ENCODE results near the gene EOLA2. TPM values are rescaled to one million over a fixed set of nuclear protein-coding genes. Genes with fewer than 3 reads are reported as not detected.
"Not testable (repeated sequence)": the region's sequence is repeated elsewhere in the genome, so short reads cannot be mapped to it uniquely, and the experiment has no call there.

Gene EOLA2
- total RNA-seq, 3 donors from 2014 or later (not counting 1 experiment from before 2014, with no cell fraction given): 80.9 to 94.9 (median 85.5) TPM

GRCh38 chrX:149928635-149929034, 9.7 kb downstream of the EOLA2 start:
- intact Hi-C loops (cut with micrococcal nuclease); H3K9me3 Mint-ChIP-seq; H3K4me1 ChIP-seq (ENCODE audit: control insufficient read depth, insufficient read depth, low read length); H3K4me3 Mint-ChIP-seq; H3K4me1 Mint-ChIP-seq; H3K27ac Mint-ChIP-seq; H3K4me3 ChIP-seq (ENCODE audit: low read length); H3K36me3 ChIP-seq (ENCODE audit: control insufficient read depth, insufficient read depth, low read length); H3K27ac ChIP-seq (ENCODE audit: low read length); H3K27me3 ChIP-seq (ENCODE audit: control insufficient read depth, insufficient read depth, low read length); DNase-seq; H3K36me3 Mint-ChIP-seq; H3K27me3 Mint-ChIP-seq (ENCODE audit: low read depth in 2 of 2); H3K9me3 ChIP-seq (ENCODE audit: control insufficient read depth, insufficient read depth, low read length): not testable (repeated sequence)
- WGBS (ENCODE audit: insufficient coverage): no CpG with 5 or more reads among the region's 1 CpG
- ATAC-seq: peak; percentile 57 to 78 (median 62)

DNA sequence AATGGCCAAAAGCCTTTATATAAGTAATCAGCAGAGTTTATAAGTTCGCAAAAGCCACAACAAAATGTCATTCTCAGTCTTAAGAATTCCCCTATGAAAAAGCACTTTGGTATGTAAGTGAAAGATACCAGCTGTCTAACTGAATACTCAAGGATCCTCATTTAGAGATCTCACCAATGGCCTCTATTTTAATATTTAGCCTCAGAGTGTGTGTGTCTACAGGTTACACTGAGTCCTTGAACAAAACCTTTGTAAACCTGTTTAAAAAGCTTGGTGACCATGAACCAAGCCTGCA, 10.4 kb downstream of the EOLA2 start:
- WGBS (ENCODE audit: insufficient coverage): no CpG with 5 or more reads among the region's 1 CpG
- H3K36me3 Mint-ChIP-seq; H3K4me1 ChIP-seq (ENCODE audit: control insufficient read depth, insufficient read depth, low read length); H3K4me3 Mint-ChIP-seq; H3K27me3 Mint-ChIP-seq (ENCODE audit: low read depth in 2 of 2); H3K4me3 ChIP-seq (ENCODE audit: low read length); intact Hi-C loops (cut with micrococcal nuclease); ATAC-seq; H3K27ac Mint-ChIP-seq; H3K9me3 Mint-ChIP-seq; H3K27ac ChIP-seq (ENCODE audit: low read length); H3K4me1 Mint-ChIP-seq; H3K9me3 ChIP-seq (ENCODE audit: control insufficient read depth, insufficient read depth, low read length); H3K36me3 ChIP-seq (ENCODE audit: control insufficient read depth, insufficient read depth, low read length); H3K27me3 ChIP-seq (ENCODE audit: control insufficient read depth, insufficient read depth, low read length); DNase-seq: not testable (repeated sequence)

DNA sequence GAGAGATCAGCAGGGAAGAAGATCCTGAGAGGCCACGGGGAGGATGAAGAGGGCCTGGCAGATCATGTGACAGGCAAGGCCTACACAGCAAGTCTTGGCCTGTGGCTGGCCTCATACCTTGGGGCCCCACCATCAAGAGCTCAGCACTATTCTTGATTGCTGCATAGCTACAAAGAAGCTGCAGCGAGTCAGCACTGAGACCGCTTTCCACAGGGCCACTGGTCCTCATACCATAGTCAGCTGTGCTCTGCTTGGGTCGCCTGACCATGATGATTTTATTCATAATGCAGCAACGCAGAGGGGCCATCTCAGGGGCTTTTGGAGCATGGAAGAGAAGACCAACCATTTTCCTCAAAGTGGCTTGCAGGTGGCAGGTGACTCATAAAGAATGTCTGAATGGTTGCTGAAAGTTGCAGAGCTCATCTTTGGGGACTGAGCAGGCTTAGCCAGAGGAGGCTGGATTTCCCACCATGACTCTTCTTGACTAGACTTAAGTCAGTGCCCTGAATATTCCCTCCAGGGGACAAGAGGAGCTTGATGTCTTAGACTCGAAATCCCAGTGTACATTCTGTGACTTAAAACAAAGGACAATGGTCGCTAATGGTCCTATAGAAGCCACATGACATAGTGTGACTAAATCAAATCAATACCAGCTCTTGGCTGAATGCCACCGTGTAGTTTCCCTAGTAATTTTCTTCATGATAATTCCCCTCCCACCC, 10.9 kb downstream of the EOLA2 start:
- H3K9me3 ChIP-seq (ENCODE audit: control insufficient read depth, insufficient read depth, low read length); H3K36me3 Mint-ChIP-seq; H3K27ac Mint-ChIP-seq; H3K4me1 Mint-ChIP-seq; H3K36me3 ChIP-seq (ENCODE audit: control insufficient read depth, insufficient read depth, low read length); H3K27me3 Mint-ChIP-seq (ENCODE audit: low read depth in 2 of 2); H3K4me1 ChIP-seq (ENCODE audit: control insufficient read depth, insufficient read depth, low read length); H3K4me3 ChIP-seq (ENCODE audit: low read length); DNase-seq; H3K4me3 Mint-ChIP-seq; H3K27me3 ChIP-seq (ENCODE audit: control insufficient read depth, insufficient read depth, low read length); H3K27ac ChIP-seq (ENCODE audit: low read length); ATAC-seq; H3K9me3 Mint-ChIP-seq; intact Hi-C loops (cut with micrococcal nuclease): not testable (repeated sequence)
- WGBS (ENCODE audit: insufficient coverage): no CpG with 5 or more reads among the region's 8 CpGs

- H3K27me3 Mint-ChIP-seq (ENCODE audit: low read depth in 2 of 2); H3K4me3 Mint-ChIP-seq; H3K4me1 Mint-ChIP-seq; H3K9me3 ChIP-seq (ENCODE audit: control insufficient read depth, insufficient read depth, low read length); H3K27me3 ChIP-seq (ENCODE audit: control insufficient read depth, insufficient read depth, low read length); intact Hi-C loops (cut with micrococcal nuclease); DNase-seq; H3K4me1 ChIP-seq (ENCODE audit: control insufficient read depth, insufficient read depth, low read length); H3K36me3 ChIP-seq (ENCODE audit: control insufficient read depth, insufficient read depth, low read length); H3K9me3 Mint-ChIP-seq; H3K36me3 Mint-ChIP-seq; H3K27ac ChIP-seq (ENCODE audit: low read length); H3K27ac Mint-ChIP-seq; H3K4me3 ChIP-seq (ENCODE audit: low read length); ATAC-seq: not testable (repeated sequence)
- WGBS (ENCODE audit: insufficient coverage): no CpG with 5 or more reads among the region's 5 CpGs
Observed at GRCh38 chrX:149924434-149924833, 13.9 kb downstream of the EOLA2 start.

DNA sequence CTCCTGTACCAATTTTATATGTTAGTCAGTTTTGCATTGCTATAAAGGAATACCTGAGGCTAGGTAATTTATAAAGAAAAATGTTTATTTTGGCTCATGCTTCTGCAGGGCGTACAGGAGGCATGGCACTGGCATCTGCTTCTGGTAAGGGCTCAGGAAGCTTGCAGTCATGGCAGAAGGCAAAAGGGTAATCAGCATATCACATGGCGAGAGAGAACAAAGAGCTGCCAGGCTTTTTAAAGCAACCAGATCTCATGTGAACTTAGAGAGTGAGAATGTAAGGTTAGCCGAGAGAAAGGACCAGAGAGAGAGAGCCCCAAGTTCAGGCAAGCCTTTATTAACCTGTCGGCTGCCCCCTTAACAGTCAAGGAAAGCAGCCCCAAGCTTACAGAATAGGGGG, 14.5 kb downstream of the EOLA2 start:
- H3K4me3 Mint-ChIP-seq; H3K4me1 ChIP-seq (ENCODE audit: control insufficient read depth, insufficient read depth, low read length); H3K9me3 Mint-ChIP-seq; H3K27ac ChIP-seq (ENCODE audit: low read length); ATAC-seq; intact Hi-C loops (cut with micrococcal nuclease); H3K27me3 Mint-ChIP-seq (ENCODE audit: low read depth in 2 of 2); H3K36me3 ChIP-seq (ENCODE audit: control insufficient read depth, insufficient read depth, low read length); H3K36me3 Mint-ChIP-seq; H3K27ac Mint-ChIP-seq; H3K9me3 ChIP-seq (ENCODE audit: control insufficient read depth, insufficient read depth, low read length); H3K4me3 ChIP-seq (ENCODE audit: low read length); H3K27me3 ChIP-seq (ENCODE audit: control insufficient read depth, insufficient read depth, low read length); H3K4me1 Mint-ChIP-seq; DNase-seq: not testable (repeated sequence)
- no CpG with 5 or more reads among the region's 4 CpGs for whole genome bisulfite sequencing (ENCODE audit: insufficient coverage)
